OCI-LY1 (cell line): ENCODE data around the gene EFEMP2.

Experiments
- H2AFZ ChIP-seq: fragments of 200-600 bp; sonication (generic), shearing (Covaris generic); 2 replicates; pipeline ENCODE4 v1.6.0; 2014; ENCODE audit warnings: antibody characterized with exemption, mild to moderate bottlenecking, low read length
- H3F3A ChIP-seq: fragments of 200-600 bp; sonication (generic), shearing (Covaris generic); 2 replicates; pipeline ENCODE4 v1.6.0; 2014; ENCODE audit warnings: mild to moderate bottlenecking, antibody characterized with exemption, low read length, moderate library complexity; ENCODE audit not compliant: insufficient read depth
- H3K27ac ChIP-seq: fragments of 200-600 bp; sonication (generic); 2 replicates; pipeline ENCODE4 v1.5.1; 2014; ENCODE audit warnings: low read length, mixed run types, mild to moderate bottlenecking, low read depth; ENCODE audit not compliant: poor library complexity, severe bottlenecking
- H3K27me3 ChIP-seq: fragments of 200-600 bp; sonication (generic); 2 replicates; pipeline ENCODE4 v1.6.0; 2014; ENCODE audit warnings: antibody characterized with exemption, mild to moderate bottlenecking, low read length, moderate library complexity; ENCODE audit not compliant: insufficient read depth
- H3K36me3 ChIP-seq: fragments of 200-600 bp; sonication (generic); 2 replicates; pipeline ENCODE4 v1.6.1; 2014; ENCODE audit warnings: mild to moderate bottlenecking, antibody characterized with exemption, low read length, moderate library complexity, mixed read lengths; ENCODE audit not compliant: insufficient read depth
- H3K4me1 ChIP-seq: fragments of 200-600 bp; sonication (generic); 2 replicates; pipeline ENCODE4 v1.5.1; 2014; ENCODE audit warnings: mild to moderate bottlenecking, low read length, moderate library complexity; ENCODE audit not compliant: insufficient read depth, severe bottlenecking
- H3K4me2 ChIP-seq: fragments of 200-600 bp; sonication (generic), shearing (Covaris generic); 2 replicates; pipeline ENCODE4 v1.6.1; 2014; ENCODE audit warnings: low read length
- H3K4me3 ChIP-seq: fragments of 200-600 bp; sonication (generic); 2 replicates; pipeline ENCODE4 v1.5.1; 2014; ENCODE audit warnings: low read length, low read depth, mild to moderate bottlenecking, mixed read lengths; ENCODE audit not compliant: poor library complexity, severe bottlenecking
- H3K79me2 ChIP-seq: fragments of 200-600 bp; shearing (Covaris generic); 2 replicates; pipeline ENCODE4 v1.6.1; 2016; ENCODE audit warnings: mixed run types, low read length, mixed read lengths; ENCODE audit not compliant: insufficient read depth
- H3K9ac ChIP-seq: fragments of 200-600 bp; sonication (generic), shearing (Covaris generic); 2 replicates; pipeline ENCODE4 v1.6.1; 2014; ENCODE audit warnings: mild to moderate bottlenecking, low read length, mixed read lengths
- H3K9me2 ChIP-seq: fragments of 200-600 bp; sonication (generic), shearing (Covaris generic); 2 replicates; pipeline ENCODE4 v1.6.1; 2014; ENCODE audit warnings: low read depth, mild to moderate bottlenecking, low read length, mixed read lengths
- H3K9me3 ChIP-seq: fragments of 200-600 bp; shearing (Covaris generic); 2 replicates; pipeline ENCODE4 v1.6.1; 2014; ENCODE audit warnings: low read length, mixed read lengths
- H4K20me1 ChIP-seq: fragments of 200-600 bp; sonication (generic), shearing (Covaris generic); 2 replicates; pipeline ENCODE4 v1.6.0; 2016; ENCODE audit warnings: mild to moderate bottlenecking, low read length; ENCODE audit not compliant: insufficient read depth
- CTCF ChIP-seq: fragments of 200-600 bp; sonication (generic), shearing (Covaris generic); IDR thresholded peaks from 2 replicates; pipeline ENCODE4 v1.5.1; 2017; ENCODE audit warnings: mild to moderate bottlenecking, antibody characterized with exemption, low read length, moderate library complexity, mixed read lengths
- EZH2 ChIP-seq: fragments of 200-600 bp; sonication (generic), shearing (Covaris generic); IDR thresholded peaks from 2 replicates; pipeline ENCODE4 v1.8.0; 2017; ENCODE audit warnings: borderline replicate concordance, mixed run types, mild to moderate bottlenecking, antibody characterized with exemption, low read length, moderate library complexity, mixed read lengths

EFEMP2 gene

GRCh38 chr11:65898656-65899355, 26.2 kb upstream of the EFEMP2 start:
- H3K79me2 ChIP-seq = no peaks in the 10 kb centered on the region
- no peak overlapping the region for H2AFZ ChIP-seq
- peaks cover 25% of the 10 kb centered on the region for H3K4me1 ChIP-seq
- H3K4me2 ChIP-seq = peak overlapping the region; percentile 68
- no peak for TF ChIP-seq CTCF
- TF ChIP-seq EZH2 = no peak
- H3K4me3 ChIP-seq = peak overlapping the region; percentile 57
- H3K9me3 ChIP-seq = no peaks in the 10 kb centered on the region
- H3K9ac ChIP-seq = 0 out of 2 replicates have a peak overlapping the region, but pooled peaks have one; percentile 21
- H3K9me2 ChIP-seq = no peaks in the 10 kb centered on the region
- no peaks in the 10 kb centered on the region for H3F3A ChIP-seq
- H3K36me3 ChIP-seq = no peaks in the 10 kb centered on the region
- no peaks in the 10 kb centered on the region for H4K20me1 ChIP-seq
- H3K27ac ChIP-seq = no peak overlapping the region
- H3K27me3 ChIP-seq = peaks cover 9% of the 10 kb centered on the region; the same call in 1 of the 2 replicates

- Histone ChIP-seq H3K27ac (no peak overlapping the region), H3K27me3 (peaks cover 9% of the 10 kb centered on the region; the same call in 1 of the 2 replicates), H3K79me2 (no peaks in the 10 kb centered on the region), H4K20me1 (no peaks in the 10 kb centered on the region), H3K36me3 (no peaks in the 10 kb centered on the region), H3K4me3 (no peak overlapping the region), H3K9me3 (no peaks in the 10 kb centered on the region), H3K4me1 (peaks cover 42% of the 10 kb centered on the region), H3F3A (no peaks in the 10 kb centered on the region), H3K9ac (no peak overlapping the region), H2AFZ (no peak overlapping the region), H3K4me2 (no peak overlapping the region), H3K9me2 (no peaks in the 10 kb centered on the region)
- TF ChIP-seq CTCF = no peak
- TF ChIP-seq EZH2 = no peak
Observed at GRCh38 chr11:65897020-65897471, 24.4 kb upstream of the EFEMP2 start.

GRCh38 chr11:65896034-65896999, 23.7 kb upstream of the EFEMP2 start:
- H3K4me2 ChIP-seq = no peak overlapping the region
- no peak overlapping the region for H3K9ac ChIP-seq
- no peaks in the 10 kb centered on the region for H3K79me2 ChIP-seq
- no peaks in the 10 kb centered on the region for H3K9me3 ChIP-seq
- peaks cover 50% of the 10 kb centered on the region for H3K4me1 ChIP-seq
- TF ChIP-seq CTCF (no peak), EZH2 (no peak)
- no peaks in the 10 kb centered on the region for H3F3A ChIP-seq
- H4K20me1 ChIP-seq = no peaks in the 10 kb centered on the region
- H2AFZ ChIP-seq = no peak overlapping the region
- no peaks in the 10 kb centered on the region for H3K9me2 ChIP-seq
- H3K27me3 ChIP-seq = peaks cover 9% of the 10 kb centered on the region; the same call in 1 of the 2 replicates
- no peak overlapping the region for H3K4me3 ChIP-seq
- no peaks in the 10 kb centered on the region for H3K36me3 ChIP-seq
- H3K27ac ChIP-seq = no peak overlapping the region
